Heart left ventricle (tissue), 13 donors: ENCODE data around the gene ABCA13.

Source experiments
- CTCF ChIP-seq, 12 donors: fragments of 200-600 bp; sonication (generic) in 4 of 12; IDR thresholded peaks; one replicate each; pipeline versions ENCODE4 v1.5.0 to v1.8.0; 2018 to 2022; ENCODE audit warnings: antibody characterized with exemption in 12 of 12, mild to moderate bottlenecking in 5 of 12
- POLR2A ChIP-seq, 2 donors: fragments of 450-650 bp; IDR thresholded peaks; one replicate each; pipeline ENCODE4 v1.6.1; 2017; ENCODE audit warnings: antibody characterized with exemption in 2 of 2, mild to moderate bottlenecking in 2 of 2, moderate library complexity in 2 of 2
- donor health status: ischemic (EF 13 %, LVEDD 7.1; RV severe dilation, severe dysfunction).
- donor health status: DM: no; HTN: yes; CAD: no.
- donor health status: DM: no; HTN: no; CAD: no.
- donor health status: ischemic (EF 25% LVEDD 6.9; RV normal size, moderate dysfunction).
- donor health status: ischemic (EF 25% LVEDD 5.7; RV mildly dilated, moderate dysfunction).
- donor health status: ischemic (EF 35%, LVEDD 5.7; RV mildly dilated, moderate dysfunction).
- donor health status: nonischemic (EF 11% LVEDD 7.7; RV severe dilation, severe dysfunction).
- donor health status: DM: yes; HTN: yes; CAD: no.
- donor health status: PGD.
- donor health status: ischemic (EF 29% LVEDD 5.4; RV normal size, mild dysfunction).
- donor health status: nonischemic (EF 23%, LVEDD 6.1; RV moderate dilation, normal function).

GRCh38 chr7:48446721-48447120 lies 275.5 kb downstream of the ABCA13 start:
- TF ChIP-seq CTCF (IDR thresholded peaks at IDR 0.05), result no peak
- TF ChIP-seq POLR2A (IDR thresholded peaks at IDR 0.05), result no peak
